ENCODE data around the gene ACSM2A. TPM values are rescaled to one million over a fixed set of nuclear protein-coding genes. Genes with fewer than 3 reads are reported as not detected.

ACSM2A gene
- polyA plus RNA-seq, 2 of the 4 experiments (the other 2 are of a cell fraction): not detected

Other genes with a start within 250 kb of the ACSM2A start
- not detected in 2 replicates for gene GP2, start 124.0 kb upstream of the ACSM2A start, polyA plus RNA-seq (2011; rRNA removed)
- not detected in 3 replicates for gene GP2, start 124.0 kb upstream of the ACSM2A start, polyA plus RNA-seq (2017; fragmentation: RNase III; extraction: RNeasy Plus Mini Kit Qiagen cat#74134 plus additional on column Dnase treatment)
- gene UMOD, start 98.8 kb upstream of the ACSM2A start, polyA plus RNA-seq (2011; rRNA removed): not detected in 2 replicates
- gene UMOD, start 98.8 kb upstream of the ACSM2A start, polyA plus RNA-seq (2017; fragmentation: RNase III; extraction: RNeasy Plus Mini Kit Qiagen cat#74134 plus additional on column Dnase treatment): not detected in 3 replicates
- not detected in 2 replicates for gene PDILT, start 46.8 kb upstream of the ACSM2A start, polyA plus RNA-seq (2011; rRNA removed)
- gene PDILT, start 46.8 kb upstream of the ACSM2A start, polyA plus RNA-seq (2017; fragmentation: RNase III; extraction: RNeasy Plus Mini Kit Qiagen cat#74134 plus additional on column Dnase treatment): not detected in 3 replicates
- gene ACSM5, start 42.0 kb upstream of the ACSM2A start, polyA plus RNA-seq (2011; rRNA removed): not detected in 2 replicates
- gene ACSM5, start 42.0 kb upstream of the ACSM2A start, polyA plus RNA-seq (2017; fragmentation: RNase III; extraction: RNeasy Plus Mini Kit Qiagen cat#74134 plus additional on column Dnase treatment): not detected in 3 replicates
- not detected in 2 replicates for gene ACSM2B, start 124.8 kb downstream of the ACSM2A start, polyA plus RNA-seq (2011; rRNA removed)
- not detected in 3 replicates for gene ACSM2B, start 124.8 kb downstream of the ACSM2A start, polyA plus RNA-seq (2017; fragmentation: RNase III; extraction: RNeasy Plus Mini Kit Qiagen cat#74134 plus additional on column Dnase treatment)
- not detected in 2 replicates for gene ACSM1, start 246.2 kb downstream of the ACSM2A start, polyA plus RNA-seq (2011; rRNA removed)
- not detected in 3 replicates for gene ACSM1, start 246.2 kb downstream of the ACSM2A start, polyA plus RNA-seq (2017; fragmentation: RNase III; extraction: RNeasy Plus Mini Kit Qiagen cat#74134 plus additional on column Dnase treatment)